ENCODE data around the gene KCTD11.

The KCTD11 gene

DNA sequence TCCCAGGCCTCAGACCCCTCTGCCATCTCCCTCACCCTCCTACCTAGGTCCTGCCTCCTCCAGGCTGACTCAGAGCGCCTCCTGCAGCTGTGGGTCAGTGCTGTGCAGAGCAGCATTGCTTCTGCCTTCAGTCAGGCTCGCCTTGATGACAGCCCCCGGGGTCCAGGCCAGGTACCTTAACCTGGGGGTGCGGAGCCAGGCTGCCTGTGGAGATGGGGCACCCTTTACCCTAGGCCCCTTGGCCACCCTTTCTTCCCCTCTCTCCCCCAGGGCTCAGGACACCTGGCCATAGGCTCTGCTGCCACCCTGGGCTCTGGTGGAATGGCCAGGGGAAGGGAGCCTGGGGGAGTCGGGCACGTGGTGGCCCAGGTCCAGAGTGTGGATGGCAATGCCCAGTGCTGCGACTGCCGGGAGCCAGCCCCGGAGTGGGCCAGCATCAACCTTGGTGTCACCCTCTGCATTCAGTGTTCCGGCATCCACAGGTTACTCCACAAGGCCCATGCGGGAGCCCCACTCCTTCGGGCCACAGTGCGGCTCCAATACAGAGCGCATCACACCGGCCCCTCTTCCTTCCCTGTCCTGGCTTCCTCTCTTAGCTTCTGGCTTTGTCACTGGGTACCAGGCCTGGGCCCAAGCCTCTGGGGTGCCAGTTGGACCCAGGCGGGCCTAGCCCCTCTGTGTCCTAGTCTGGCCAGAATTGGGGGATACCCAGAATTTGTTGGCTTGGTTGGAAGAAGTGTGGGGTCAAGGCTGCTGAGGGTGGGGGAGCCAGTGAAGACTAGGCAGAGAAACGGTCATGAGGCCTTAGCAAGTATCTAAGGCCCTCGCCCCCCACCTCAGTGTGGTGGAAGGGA lies 5.0 kb upstream of the KCTD11 start:
- peaks cover 3% of the 10 kb centered on the region for H3K27me3 ChIP-seq (ENCODE audit: control insufficient read depth, insufficient read depth, low read length)
- H3K4me1 ChIP-seq (ENCODE audit: control insufficient read depth, insufficient read depth, low read length) = peaks cover 9% of the 10 kb centered on the region
- no peak overlapping the region for H3K9ac ChIP-seq (ENCODE audit: low read depth, low read length)
- no peaks in the 10 kb centered on the region for H3K36me3 ChIP-seq (ENCODE audit: control insufficient read depth, insufficient read depth, low read length)
- H3K27ac ChIP-seq (ENCODE audit: low read depth, low read length) = no peak overlapping the region
- H3K9me3 ChIP-seq (ENCODE audit: control insufficient read depth, insufficient read depth, low read length) = no peaks in the 10 kb centered on the region
- H3K4me3 ChIP-seq (ENCODE audit: low read depth, low read length) = no peak overlapping the region

DNA sequence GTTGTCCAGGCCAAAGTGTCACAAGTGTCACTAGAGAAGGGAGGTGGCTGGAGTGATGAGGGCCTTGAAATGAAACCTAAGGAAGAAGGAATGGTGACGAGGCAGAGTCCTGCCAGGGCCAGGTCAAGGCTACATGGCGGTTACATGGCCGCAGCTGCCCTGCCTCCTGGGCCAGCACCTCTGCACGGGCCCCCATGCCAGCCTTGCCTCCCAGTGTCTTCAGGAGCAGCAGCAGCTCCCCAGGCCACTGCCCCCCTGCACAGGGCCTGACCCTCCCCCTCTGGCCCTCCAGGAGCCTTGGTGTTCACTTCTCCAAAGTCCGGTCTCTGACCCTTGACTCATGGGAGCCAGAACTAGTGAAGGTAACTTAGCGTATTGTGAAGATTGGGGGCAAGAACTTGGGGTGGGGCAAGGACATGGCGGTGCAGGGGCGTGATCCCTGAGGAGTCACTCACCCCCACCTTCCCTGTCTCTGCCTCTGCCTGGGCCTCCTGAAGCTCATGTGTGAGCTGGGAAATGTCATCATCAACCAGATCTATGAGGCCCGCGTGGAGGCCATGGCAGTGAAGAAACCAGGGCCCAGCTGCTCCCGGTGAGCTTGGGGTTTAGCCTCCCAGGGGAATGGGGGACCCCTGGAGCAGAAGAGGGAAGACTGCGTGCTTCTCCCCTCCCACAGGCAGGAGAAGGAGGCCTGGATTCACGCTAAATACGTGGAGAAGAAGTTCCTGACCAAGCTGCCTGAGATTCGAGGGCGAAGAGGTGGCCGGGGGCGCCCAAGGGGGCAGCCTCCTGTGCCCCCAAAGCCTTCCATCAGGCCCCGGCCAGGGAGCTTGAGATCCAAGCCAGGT lies 4.1 kb upstream of the KCTD11 start:
- Histone ChIP-seq H3K27me3 (ENCODE audit: control insufficient read depth, insufficient read depth, low read length) (peaks cover 3% of the 10 kb centered on the region), H3K36me3 (ENCODE audit: control insufficient read depth, insufficient read depth, low read length) (no peaks in the 10 kb centered on the region), H3K9me3 (ENCODE audit: control insufficient read depth, insufficient read depth, low read length) (no peaks in the 10 kb centered on the region), H3K4me3 (ENCODE audit: low read depth, low read length) (no peak overlapping the region), H3K9ac (ENCODE audit: low read depth, low read length) (no peak overlapping the region), H3K27ac (ENCODE audit: low read depth, low read length) (no peak overlapping the region), H3K4me1 (ENCODE audit: control insufficient read depth, insufficient read depth, low read length) (peaks cover 9% of the 10 kb centered on the region)

DNA sequence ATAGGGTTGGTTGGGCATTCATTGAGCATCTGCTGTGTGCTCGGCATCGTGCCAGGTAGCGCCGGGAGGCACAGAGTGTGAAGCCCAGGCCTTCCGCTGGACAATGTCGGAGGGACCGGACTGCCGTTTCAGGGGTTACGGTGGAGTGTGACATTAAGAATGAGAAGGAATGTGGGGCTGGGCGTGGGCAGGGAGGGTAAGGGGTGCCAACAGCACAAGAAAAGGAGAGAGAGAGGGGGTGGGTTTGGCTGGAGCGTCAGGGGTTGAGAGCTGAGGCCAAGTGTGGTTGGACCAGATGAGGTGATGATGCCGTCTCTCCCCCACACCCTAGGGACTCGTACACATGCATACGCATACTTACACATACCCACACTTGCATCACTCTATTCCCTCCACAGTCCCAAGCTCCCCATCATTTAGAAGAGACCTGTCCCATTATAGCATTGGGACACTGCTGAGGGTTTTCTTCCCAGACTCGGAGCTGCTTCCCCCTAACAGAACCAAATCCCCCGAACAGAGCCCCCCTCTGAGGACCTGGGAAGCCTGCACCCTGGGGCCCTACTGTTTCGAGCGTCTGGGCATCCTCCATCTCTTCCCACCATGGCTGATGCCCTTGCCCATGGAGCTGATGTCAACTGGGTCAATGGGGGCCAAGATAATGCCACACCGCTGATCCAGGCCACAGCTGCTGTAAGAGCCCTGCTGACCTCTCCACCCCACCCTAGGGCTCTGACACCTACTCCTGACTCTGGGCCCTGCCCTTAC lies 3.3 kb upstream of the KCTD11 start:
- no peak overlapping the region for H3K4me3 ChIP-seq (ENCODE audit: low read depth, low read length)
- peaks cover 3% of the 10 kb centered on the region for H3K27me3 ChIP-seq (ENCODE audit: control insufficient read depth, insufficient read depth, low read length)
- H3K36me3 ChIP-seq (ENCODE audit: control insufficient read depth, insufficient read depth, low read length) = no peaks in the 10 kb centered on the region
- H3K4me1 ChIP-seq (ENCODE audit: control insufficient read depth, insufficient read depth, low read length) = peaks cover 9% of the 10 kb centered on the region
- no peak overlapping the region for H3K9ac ChIP-seq (ENCODE audit: low read depth, low read length)
- H3K9me3 ChIP-seq (ENCODE audit: control insufficient read depth, insufficient read depth, low read length) = no peaks in the 10 kb centered on the region
- no peak overlapping the region for H3K27ac ChIP-seq (ENCODE audit: low read depth, low read length)

DNA sequence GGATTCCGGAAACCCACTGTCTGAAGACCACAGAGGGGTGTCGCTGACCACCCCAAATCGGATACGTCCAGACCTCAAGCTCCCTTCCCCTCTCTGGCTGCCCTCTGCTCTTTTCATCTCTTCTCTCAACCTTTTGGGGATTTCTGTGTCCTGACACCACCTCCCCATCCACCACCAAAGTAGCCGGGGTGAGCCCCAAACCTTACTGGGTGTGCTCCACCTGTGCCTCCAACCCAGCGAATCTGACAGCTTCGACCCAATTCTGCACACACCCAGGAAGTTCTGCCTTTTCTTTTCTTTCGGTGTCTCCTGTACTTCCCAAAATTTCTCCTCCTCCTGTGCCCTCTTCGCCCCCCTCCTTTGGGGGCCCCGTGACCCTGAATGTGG lies 534 bp downstream of the KCTD11 start:
- H3K9ac ChIP-seq (ENCODE audit: low read depth, low read length) = peak overlapping the region; percentile 75; the same call in 1 of the 2 replicates
- H3K4me1 ChIP-seq (ENCODE audit: control insufficient read depth, insufficient read depth, low read length) = peaks cover 14% of the 10 kb centered on the region
- peak overlapping the region; percentile 93 for H3K27ac ChIP-seq (ENCODE audit: low read depth, low read length)
- no peaks in the 10 kb centered on the region for H3K9me3 ChIP-seq (ENCODE audit: control insufficient read depth, insufficient read depth, low read length)
- H3K4me3 ChIP-seq (ENCODE audit: low read depth, low read length) = peak overlapping the region; percentile 88
- no peaks in the 10 kb centered on the region for H3K36me3 ChIP-seq (ENCODE audit: control insufficient read depth, insufficient read depth, low read length)
- H3K27me3 ChIP-seq (ENCODE audit: control insufficient read depth, insufficient read depth, low read length) = peaks cover 3% of the 10 kb centered on the region

DNA sequence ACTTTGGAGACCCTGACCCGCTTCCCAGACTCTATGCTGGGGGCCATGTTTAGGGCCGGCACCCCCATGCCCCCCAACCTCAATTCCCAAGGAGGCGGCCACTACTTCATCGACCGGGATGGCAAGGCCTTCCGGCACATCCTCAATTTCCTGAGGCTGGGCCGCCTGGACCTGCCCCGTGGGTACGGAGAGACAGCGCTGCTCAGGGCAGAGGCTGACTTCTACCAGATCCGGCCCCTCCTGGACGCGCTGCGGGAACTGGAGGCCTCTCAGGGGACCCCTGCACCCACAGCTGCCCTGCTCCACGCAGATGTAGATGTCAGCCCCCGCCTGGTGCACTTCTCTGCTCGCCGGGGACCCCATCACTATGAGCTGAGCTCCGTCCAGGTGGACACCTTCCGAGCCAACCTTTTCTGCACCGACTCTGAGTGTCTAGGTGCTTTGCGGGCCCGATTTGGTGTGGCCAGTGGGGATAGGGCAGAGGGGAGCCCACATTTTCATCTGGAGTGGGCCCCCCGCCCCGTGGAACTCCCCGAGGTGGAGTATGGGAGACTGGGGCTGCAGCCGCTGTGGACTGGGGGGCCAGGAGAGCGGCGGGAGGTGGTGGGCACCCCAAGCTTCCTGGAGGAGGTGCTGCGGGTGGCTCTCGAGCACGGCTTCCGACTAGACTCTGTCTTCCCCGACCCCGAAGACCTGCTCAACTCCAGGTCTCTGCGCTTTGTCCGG lies 1.1 kb downstream of the KCTD11 start:
- Histone ChIP-seq H3K27ac (ENCODE audit: low read depth, low read length) (no peak overlapping the region), H3K4me1 (ENCODE audit: control insufficient read depth, insufficient read depth, low read length) (peaks cover 14% of the 10 kb centered on the region), H3K9ac (ENCODE audit: low read depth, low read length) (no peak overlapping the region), H3K36me3 (ENCODE audit: control insufficient read depth, insufficient read depth, low read length) (no peaks in the 10 kb centered on the region), H3K9me3 (ENCODE audit: control insufficient read depth, insufficient read depth, low read length) (no peaks in the 10 kb centered on the region), H3K27me3 (ENCODE audit: control insufficient read depth, insufficient read depth, low read length) (peaks cover 3% of the 10 kb centered on the region), H3K4me3 (ENCODE audit: low read depth, low read length) (no peak overlapping the region)

DNA sequence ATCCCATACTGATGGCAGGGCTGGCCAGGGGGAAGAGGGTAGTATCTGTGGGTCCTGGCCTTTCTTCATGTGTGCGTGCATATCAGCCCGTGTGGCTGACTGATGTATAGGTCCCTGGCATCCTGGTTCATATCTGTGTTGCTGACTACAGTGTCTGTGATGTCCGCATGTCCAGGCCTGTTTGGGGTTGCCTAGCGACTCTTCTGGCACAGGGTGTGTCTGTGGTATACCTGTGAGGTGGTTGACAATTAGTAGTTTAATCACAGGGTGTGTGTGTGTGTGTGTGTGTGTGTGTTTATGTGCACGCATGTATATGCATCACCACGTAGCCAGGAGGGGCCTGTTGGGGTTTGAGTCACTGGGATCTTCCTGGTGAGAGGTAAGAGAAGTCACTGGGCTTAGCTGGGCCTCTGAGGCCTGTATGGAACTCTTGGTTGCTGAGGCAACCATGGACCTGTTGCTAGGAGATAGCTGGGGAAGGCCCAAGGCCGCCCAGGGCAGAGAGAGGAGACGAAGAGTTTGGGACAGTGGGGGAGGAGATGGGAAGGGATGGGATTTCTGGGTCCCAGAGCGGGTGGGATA lies 2.4 kb downstream of the KCTD11 start:
- H3K4me3 ChIP-seq (ENCODE audit: low read depth, low read length) = no peak overlapping the region
- peaks cover 12% of the 10 kb centered on the region for H3K4me1 ChIP-seq (ENCODE audit: control insufficient read depth, insufficient read depth, low read length)
- no peak overlapping the region for H3K27ac ChIP-seq (ENCODE audit: low read depth, low read length)
- H3K27me3 ChIP-seq (ENCODE audit: control insufficient read depth, insufficient read depth, low read length) = peaks cover 3% of the 10 kb centered on the region
- no peaks in the 10 kb centered on the region for H3K9me3 ChIP-seq (ENCODE audit: control insufficient read depth, insufficient read depth, low read length)
- no peaks in the 10 kb centered on the region for H3K36me3 ChIP-seq (ENCODE audit: control insufficient read depth, insufficient read depth, low read length)
- H3K9ac ChIP-seq (ENCODE audit: low read depth, low read length) = no peak overlapping the region

DNA sequence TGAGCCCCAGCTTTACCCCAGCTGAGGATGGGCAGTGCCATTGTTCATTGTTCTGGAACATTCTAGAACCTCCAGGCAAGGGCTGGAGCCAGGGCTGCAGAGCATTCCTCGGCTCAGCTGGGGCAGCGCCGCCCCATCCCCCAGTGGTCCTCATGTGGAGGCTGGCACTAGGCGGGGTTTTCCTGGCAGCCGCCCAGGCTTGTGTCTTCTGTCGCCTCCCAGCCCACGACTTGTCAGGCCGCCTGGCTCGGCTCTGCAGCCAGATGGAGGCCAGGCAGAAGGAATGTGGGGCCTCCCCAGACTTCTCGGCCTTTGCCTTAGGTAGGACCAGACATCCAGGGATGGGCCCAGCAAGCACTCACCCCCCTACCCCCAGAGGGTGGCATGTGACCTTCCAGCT lies 3.1 kb downstream of the KCTD11 start, which contains the start of gene TMEM95:
Gene TMEM95 (plus strand): TSS at position 104 of the 400 bp plus-strand sequence. CDS start 49 bp downstream, at position 153.
- H3K9me3 ChIP-seq (ENCODE audit: control insufficient read depth, insufficient read depth, low read length) = no peaks in the 10 kb centered on the region
- no peak within 1 kb of the TSS for H3K9ac ChIP-seq (ENCODE audit: low read depth, low read length)
- no peak within 1 kb of the TSS for H3K27ac ChIP-seq (ENCODE audit: low read depth, low read length)
- peaks cover 3% of the 10 kb centered on the region for H3K27me3 ChIP-seq (ENCODE audit: control insufficient read depth, insufficient read depth, low read length)
- no peaks in the 10 kb centered on the region for H3K36me3 ChIP-seq (ENCODE audit: control insufficient read depth, insufficient read depth, low read length)
- no peak within 1 kb of the TSS for H3K4me3 ChIP-seq (ENCODE audit: low read depth, low read length)
- H3K4me1 ChIP-seq (ENCODE audit: control insufficient read depth, insufficient read depth, low read length) = peaks cover 5% of the 10 kb centered on the region; the same call in 1 of the 2 replicates

DNA sequence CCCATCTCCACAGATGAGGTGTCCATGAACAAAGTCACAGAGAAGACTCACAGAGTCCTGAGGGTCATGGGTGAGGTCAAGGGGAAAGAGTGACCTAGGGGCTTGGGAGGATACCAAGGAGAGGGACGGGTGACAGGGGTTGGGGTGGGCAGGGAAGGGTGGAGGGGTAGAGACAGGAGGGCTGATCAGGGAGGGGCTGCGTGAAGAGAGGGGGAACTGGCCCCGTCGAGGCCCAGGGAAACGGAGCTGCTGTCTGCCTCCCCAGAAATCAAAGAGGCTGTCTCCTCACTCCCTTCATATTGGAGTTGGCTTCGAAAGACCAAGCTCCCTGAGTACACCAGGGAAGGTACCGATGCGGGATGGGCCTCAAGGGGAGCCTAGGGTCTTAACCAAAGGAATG lies 3.6 kb downstream of the KCTD11 start:
- no peak overlapping the region for H3K4me3 ChIP-seq (ENCODE audit: low read depth, low read length)
- H3K27me3 ChIP-seq (ENCODE audit: control insufficient read depth, insufficient read depth, low read length) = peaks cover 3% of the 10 kb centered on the region
- no peak overlapping the region for H3K9ac ChIP-seq (ENCODE audit: low read depth, low read length)
- no peaks in the 10 kb centered on the region for H3K36me3 ChIP-seq (ENCODE audit: control insufficient read depth, insufficient read depth, low read length)
- H3K9me3 ChIP-seq (ENCODE audit: control insufficient read depth, insufficient read depth, low read length) = no peaks in the 10 kb centered on the region
- no peak overlapping the region for H3K27ac ChIP-seq (ENCODE audit: low read depth, low read length)
- H3K4me1 ChIP-seq (ENCODE audit: control insufficient read depth, insufficient read depth, low read length) = peaks cover 5% of the 10 kb centered on the region; the same call in 1 of the 2 replicates

DNA sequence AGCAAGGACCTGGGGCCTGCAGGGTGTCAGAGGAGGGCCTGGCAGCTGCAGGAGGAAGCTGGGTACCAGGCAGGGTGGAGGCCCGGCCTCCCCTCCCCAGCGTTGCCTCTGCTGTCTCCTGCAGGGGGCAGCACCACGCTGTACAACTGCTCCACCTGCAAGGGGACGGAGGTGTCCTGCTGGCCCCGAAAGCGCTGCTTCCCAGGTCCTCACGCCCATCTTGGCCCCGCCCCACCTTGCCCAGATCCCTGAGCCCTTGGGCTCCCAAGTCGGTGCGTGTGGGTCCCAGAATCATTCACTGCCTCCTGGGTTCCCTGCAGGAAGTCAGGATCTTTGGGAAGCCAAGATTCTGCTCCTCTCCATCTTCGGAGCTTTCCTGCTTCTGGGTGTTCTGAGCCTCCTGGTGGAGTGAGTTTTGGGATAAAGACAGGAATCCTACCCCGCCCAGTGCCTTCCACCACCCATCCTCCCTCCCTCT lies 4.1 kb downstream of the KCTD11 start:
- Histone ChIP-seq H3K27ac (ENCODE audit: low read depth, low read length) (no peak overlapping the region), H3K36me3 (ENCODE audit: control insufficient read depth, insufficient read depth, low read length) (no peaks in the 10 kb centered on the region), H3K4me3 (ENCODE audit: low read depth, low read length) (peak overlapping the region; percentile 49), H3K9ac (ENCODE audit: low read depth, low read length) (no peak overlapping the region), H3K27me3 (ENCODE audit: control insufficient read depth, insufficient read depth, low read length) (no peaks in the 10 kb centered on the region; the same call in 1 of the 2 replicates), H3K9me3 (ENCODE audit: control insufficient read depth, insufficient read depth, low read length) (no peaks in the 10 kb centered on the region), H3K4me1 (ENCODE audit: control insufficient read depth, insufficient read depth, low read length) (peaks cover 5% of the 10 kb centered on the region; the same call in 1 of the 2 replicates)

DNA sequence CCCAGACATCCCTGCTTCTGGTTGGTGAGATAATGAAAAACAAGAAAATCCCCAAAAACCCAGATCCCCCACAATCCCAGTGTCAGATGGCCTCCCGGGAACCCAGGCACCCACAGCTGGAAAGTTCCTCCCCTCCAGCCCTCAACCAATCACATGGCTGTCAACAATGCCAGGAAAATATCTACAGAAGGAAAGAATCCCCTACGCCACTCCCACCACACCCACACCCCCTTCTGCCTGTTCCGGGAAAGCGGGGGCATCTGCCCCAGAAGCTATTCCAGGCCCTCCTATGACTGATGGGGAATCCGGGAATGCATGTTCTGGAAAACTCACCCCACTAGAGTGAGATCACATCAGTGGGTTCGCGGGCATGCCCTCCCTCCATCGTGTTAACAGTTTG lies 4.8 kb downstream of the KCTD11 start:
- peaks cover 5% of the 10 kb centered on the region; the same call in 1 of the 2 replicates for H3K4me1 ChIP-seq (ENCODE audit: control insufficient read depth, insufficient read depth, low read length)
- H3K9me3 ChIP-seq (ENCODE audit: control insufficient read depth, insufficient read depth, low read length) = no peaks in the 10 kb centered on the region
- H3K27me3 ChIP-seq (ENCODE audit: control insufficient read depth, insufficient read depth, low read length) = no peaks in the 10 kb centered on the region
- no peak overlapping the region for H3K27ac ChIP-seq (ENCODE audit: low read depth, low read length)
- H3K4me3 ChIP-seq (ENCODE audit: low read depth, low read length) = 0 out of 2 replicates have a peak overlapping the region, but pooled peaks have one; percentile 49
- no peak overlapping the region for H3K9ac ChIP-seq (ENCODE audit: low read depth, low read length)
- H3K36me3 ChIP-seq (ENCODE audit: control insufficient read depth, insufficient read depth, low read length) = no peaks in the 10 kb centered on the region

Data from HUES48 (cell line).